PC-3 (cell line): Measurements from ENCODE around the gene RAB3GAP2.

Experiments used
- CTCF ChIP-seq: fragments of 300-600 bp; sonication (generic); conservative IDR thresholded peaks from 2 replicates; pipeline ENCODE4 v1.5.1; 2017; ENCODE audit warnings: antibody characterized with exemption, low read depth, mild to moderate bottlenecking, low read length
- EZH2 ChIP-seq: fragments of 300-600 bp; sonication (generic); IDR thresholded peaks from one replicate; pipeline ENCODE4 v1.6.1; 2017; ENCODE audit warnings: antibody characterized with exemption, mild to moderate bottlenecking, low read length; ENCODE audit not compliant: unreplicated experiment

- TF ChIP-seq CTCF = no peak
- no peak for TF ChIP-seq EZH2
Measured at GRCh38 chr1:220227393-220227792, 44.9 kb downstream of the RAB3GAP2 start.
